Body of pancreas (tissue), 4 donors: ENCODE results near the gene TMCO4. TPM values are rescaled to one million over a fixed set of nuclear protein-coding genes. Genes with fewer than 3 reads are reported as not detected.

Experiments used
- ATAC-seq: fragments of 150-250 bp; one replicate; pipeline ENCODE4 v1.9.1; 2016
- DNase-seq, 4 donors: peaks; one replicate each; pipeline ENCODE4 v3.0.0-alpha.2; 2019
- H3K27ac ChIP-seq, 4 donors: fragments of 200-600 bp; sonication (generic); 1 replicate in 3 of 4; 2 replicates in 1 of 4; pipeline versions ENCODE4 v1.5.1 to v1.6.1; 2016 to 2019; ENCODE audit warnings: mild to moderate bottlenecking in 1 of 4, mixed read lengths in 1 of 4, moderate library complexity in 1 of 4
- H3K27me3 ChIP-seq, 2 donors: fragments of 200-600 bp; sonication (generic); one replicate each; pipeline ENCODE4 v1.6.0; 2016; ENCODE audit warnings: mild to moderate bottlenecking in 1 of 2
- H3K36me3 ChIP-seq, 2 donors: fragments of 200-600 bp; sonication (generic); replicated peaks in 1 of 2; 2 replicates each; pipeline ENCODE4 v1.5.1; 2016; ENCODE audit warnings: low read depth in 2 of 2; ENCODE audit not compliant: insufficient read depth in 1 of 2
- H3K4me1 ChIP-seq: fragments of 200-600 bp; sonication (generic); one replicate; pipeline ENCODE4 v1.6.0; 2016
- H3K4me3 ChIP-seq, 2 donors: fragments of 200-600 bp; sonication (generic); 1 replicate in 1 of 2; 2 replicates in 1 of 2; pipeline ENCODE4 v1.5.1; 2016 to 2019
- H3K9me3 ChIP-seq, 3 donors: fragments of 200-600 bp; sonication (generic); 1 replicate in 2 of 3; 2 replicates in 1 of 3; pipeline ENCODE4 v1.5.1; 2016
- POLR2A ChIP-seq, 3 donors: fragments of 450-650 bp; IDR thresholded peaks; one replicate each; pipeline ENCODE4 v1.6.1; 2016; ENCODE audit warnings: antibody characterized with exemption in 3 of 3, mild to moderate bottlenecking in 2 of 3
- WGBS, 2 donors: methylation state at CpG; one replicate each; pipeline ENCODE4 v1.1.5; 2017; 5-methylcytosine and 5-hydroxymethylcytosine counted together
- intact Hi-C: fragments of 100-400 bp; cut with DNase I; formaldehyde crosslinking; loops from one replicate; pipeline ENCODE4 v1.15.1; 2023
- total RNA-seq, 2 donors: library from RNA; depleted of rRNA; stranded (reverse); fragments of >200 nt; gene quantifications; one replicate each; pipeline ENCODE4 v1.1.0, GENCODE V29; 2016
- TF ChIP-seq, protein P1 (sequence below), 7 experiments: fragments of 450-650 bp in 4 of 7; fragments of 200-600 bp in 3 of 7; sonication (generic) in 3 of 7; IDR thresholded peaks; one replicate each; pipeline ENCODE4 v1.5.1; 2016 to 2019; ENCODE audit warnings: antibody characterized with exemption in 7 of 7

TMCO4 gene
- total RNA-seq, 2 donors from 2014 or later = 31.3 to 36.3 TPM

DNA sequence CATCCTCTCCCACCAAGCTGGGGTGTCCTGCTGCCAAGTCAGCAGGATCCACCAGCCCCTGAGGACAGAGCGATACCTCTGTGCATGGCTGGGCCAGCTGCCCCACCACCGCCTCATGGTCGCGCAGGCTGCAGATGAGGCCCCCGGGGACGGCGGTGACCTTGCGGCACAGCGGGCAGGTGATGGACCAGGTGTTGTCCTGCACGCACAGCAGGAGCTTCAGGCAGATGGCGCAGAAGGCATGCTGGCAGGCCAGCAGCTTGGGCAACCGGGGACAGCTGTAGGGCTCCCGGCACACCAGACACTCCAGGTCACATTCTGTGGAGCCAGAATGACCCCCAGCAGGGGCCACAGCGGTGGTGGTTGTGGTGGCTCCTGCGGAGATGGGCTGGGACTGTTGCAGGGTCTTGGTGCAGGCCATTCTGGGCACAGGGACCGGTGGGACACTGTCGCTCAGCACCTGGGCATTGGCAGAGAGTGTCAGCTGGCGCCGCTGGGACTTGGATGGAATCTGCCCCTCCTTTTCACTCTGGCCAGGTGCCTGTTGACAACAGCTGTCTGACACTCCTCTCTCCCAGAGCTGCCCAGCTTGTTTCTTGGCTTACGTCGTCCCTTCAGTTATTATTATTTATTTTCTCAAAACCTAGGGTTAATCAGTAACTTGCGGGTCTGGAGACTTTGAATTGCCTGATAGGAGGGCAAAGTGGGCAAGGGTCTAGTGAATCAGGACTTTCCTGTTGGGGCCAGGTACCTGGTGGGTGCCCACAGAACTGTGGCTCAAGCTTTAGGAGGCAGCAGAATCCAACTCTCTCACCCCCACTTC is 15.2 kb upstream of the TMCO4 start, which contains the start of gene RNF186:
TSS of gene RNF186 (minus strand) at position 603 of the 823 bp plus-strand sequence. CDS start at position 421, 182 bp downstream.
- WGBS, 2 donors = 25 to 35% methylated on average over 13 to 22 of the region's 22 CpGs
- TF ChIP-seq POLR2A (IDR thresholded peaks at IDR 0.05) = peak in 2 of 3 donors; percentile 80 to 82
- TF ChIP-seq, protein P1, sequence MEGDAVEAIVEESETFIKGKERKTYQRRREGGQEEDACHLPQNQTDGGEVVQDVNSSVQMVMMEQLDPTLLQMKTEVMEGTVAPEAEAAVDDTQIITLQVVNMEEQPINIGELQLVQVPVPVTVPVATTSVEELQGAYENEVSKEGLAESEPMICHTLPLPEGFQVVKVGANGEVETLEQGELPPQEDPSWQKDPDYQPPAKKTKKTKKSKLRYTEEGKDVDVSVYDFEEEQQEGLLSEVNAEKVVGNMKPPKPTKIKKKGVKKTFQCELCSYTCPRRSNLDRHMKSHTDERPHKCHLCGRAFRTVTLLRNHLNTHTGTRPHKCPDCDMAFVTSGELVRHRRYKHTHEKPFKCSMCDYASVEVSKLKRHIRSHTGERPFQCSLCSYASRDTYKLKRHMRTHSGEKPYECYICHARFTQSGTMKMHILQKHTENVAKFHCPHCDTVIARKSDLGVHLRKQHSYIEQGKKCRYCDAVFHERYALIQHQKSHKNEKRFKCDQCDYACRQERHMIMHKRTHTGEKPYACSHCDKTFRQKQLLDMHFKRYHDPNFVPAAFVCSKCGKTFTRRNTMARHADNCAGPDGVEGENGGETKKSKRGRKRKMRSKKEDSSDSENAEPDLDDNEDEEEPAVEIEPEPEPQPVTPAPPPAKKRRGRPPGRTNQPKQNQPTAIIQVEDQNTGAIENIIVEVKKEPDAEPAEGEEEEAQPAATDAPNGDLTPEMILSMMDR (IDR thresholded peaks at IDR 0.05) = peak in 1 of 7 experiments; percentile 2
- peaks cover 70% of the 10 kb centered on the region for H3K4me1 ChIP-seq
- no peaks in the 10 kb centered on the region for H3K36me3 ChIP-seq
- DNase-seq = peak; percentile 94 to 96 (median 96)
- H3K9me3 ChIP-seq = no peaks in the 10 kb centered on the region
- peak; percentile 80 for ATAC-seq
- peak within 1 kb of the TSS; percentile 94 to 97 (median 96) for H3K27ac ChIP-seq
- peak within 1 kb of the TSS; percentile 34 to 47 for H3K4me3 ChIP-seq
- intact Hi-C loops = no loop called here
- no peaks in the 10 kb centered on the region for H3K27me3 ChIP-seq

GRCh38 chr1:19814244-19814661 is 14.5 kb upstream of the TMCO4 start:
- H3K27ac ChIP-seq = peak overlapping the region; percentile 92 to 97 (median 96)
- 27 to 41% methylated on average over 14 to 15 of the region's 15 CpGs for WGBS, 2 donors
- intact Hi-C loops = no loop called here
- H3K9me3 ChIP-seq = no peaks in the 10 kb centered on the region
- peak; percentile 17 to 58 (median 45) for DNase-seq
- H3K36me3 ChIP-seq = no peaks in the 10 kb centered on the region
- no peaks in the 10 kb centered on the region for H3K27me3 ChIP-seq
- H3K4me1 ChIP-seq = peaks cover 70% of the 10 kb centered on the region
- H3K4me3 ChIP-seq = peak overlapping the region; percentile 34 to 47
- ATAC-seq = no peak
- TF ChIP-seq POLR2A (IDR thresholded peaks at IDR 0.05) = no peak
- TF ChIP-seq, protein P1 (IDR thresholded peaks at IDR 0.05) = no peak

GRCh38 chr1:19813643-19813960 is 13.9 kb upstream of the TMCO4 start:
- H3K4me3 ChIP-seq = peak overlapping the region; percentile 34 to 47
- TF ChIP-seq POLR2A (IDR thresholded peaks at IDR 0.05) = no peak
- TF ChIP-seq, protein P1 (IDR thresholded peaks at IDR 0.05) = no peak
- WGBS, 2 donors = 24 to 36% methylated on average over 4 of the region's 4 CpGs
- H3K4me1 ChIP-seq = peaks cover 69% of the 10 kb centered on the region
- H3K27me3 ChIP-seq = no peaks in the 10 kb centered on the region
- peak overlapping the region; percentile 92 to 97 (median 96) for H3K27ac ChIP-seq
- no peak for ATAC-seq
- no peaks in the 10 kb centered on the region for H3K36me3 ChIP-seq
- no peaks in the 10 kb centered on the region for H3K9me3 ChIP-seq
- intact Hi-C loops = no loop called here
- no peak for DNase-seq

- Histone ChIP-seq H3K27me3 (no peaks in the 10 kb centered on the region), H3K36me3 (no peaks in the 10 kb centered on the region), H3K27ac (peak overlapping the region; percentile 92 to 97 (median 96)), H3K4me1 (peaks cover 64% of the 10 kb centered on the region), H3K9me3 (no peaks in the 10 kb centered on the region), H3K4me3 (peak overlapping the region; percentile 34 to 47)
- intact Hi-C loops = no loop called here
- 35 to 47% methylated on average over 15 of the region's 15 CpGs for WGBS, 2 donors
- ATAC-seq (no peak), DNase-seq (peak; percentile 14 to 52 (median 40))
- TF ChIP-seq POLR2A (IDR thresholded peaks at IDR 0.05) = no peak
- TF ChIP-seq, protein P1 (IDR thresholded peaks at IDR 0.05) = no peak
These were observed 13.3 kb upstream of the TMCO4 start for GRCh38 chr1:19812875-19813642.
